Myocyte (in vitro differentiated cells): Measurements from ENCODE around the gene TTC7B. TPM values are rescaled to one million over a fixed set of nuclear protein-coding genes. Genes with fewer than 3 reads are reported as not detected.

Experiments used
- DNase-seq: peaks from one replicate; pipeline ENCODE4 v3.0.0-alpha.2; 2012; ENCODE audit warnings: low read depth
- total RNA-seq: library from RNA; depleted of rRNA; stranded (reverse); fragments of >200 nt; gene quantifications from 2 replicates; pipeline ENCODE4 v1.2.3, GENCODE V29; 2014

TTC7B gene
- total RNA-seq, 1 donor from 2014 or later: 40.6 TPM

DNA sequence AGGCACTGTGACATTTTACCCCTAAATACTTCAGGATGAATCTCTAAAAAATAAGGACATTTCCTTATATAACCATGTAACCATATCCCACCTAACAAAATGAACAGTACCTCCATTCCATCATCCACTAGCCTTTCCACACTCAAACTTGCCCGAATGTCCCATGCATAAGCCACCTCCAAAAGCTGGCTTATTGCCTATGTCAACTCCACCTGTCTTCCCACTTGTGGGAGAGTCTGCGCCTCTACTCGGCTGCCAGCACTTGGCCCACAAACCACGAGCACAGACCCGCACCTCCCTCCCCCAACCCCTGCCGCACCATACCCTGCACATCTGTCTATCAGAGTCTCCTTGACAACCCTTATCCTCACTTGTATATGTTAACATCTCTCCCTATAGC, 253.6 kb downstream of the TTC7B start:
- peak; percentile 78 for DNase-seq

DNA sequence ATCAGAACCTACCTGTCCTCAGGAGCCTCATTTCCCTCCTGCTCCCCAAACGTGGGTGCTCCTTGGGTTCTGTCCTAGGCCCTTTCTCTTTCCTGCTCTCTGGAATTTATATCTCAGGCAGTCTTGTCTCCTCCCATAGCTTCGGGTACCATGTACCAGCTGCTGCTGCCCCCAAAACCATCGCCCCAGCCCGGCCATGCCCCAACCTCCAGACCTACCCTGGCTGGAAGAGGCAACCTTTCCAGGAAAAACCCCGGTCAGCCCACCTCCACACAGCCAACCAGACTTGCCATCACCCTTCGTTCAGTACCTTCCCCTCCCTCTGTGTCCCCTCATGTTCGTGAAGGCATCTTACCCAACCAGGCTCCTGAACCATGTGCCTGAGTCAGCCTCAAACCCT, 254.3 kb downstream of the TTC7B start:
- no peak for DNase-seq

GRCh38 chr14:90560991-90561390, 255.2 kb downstream of the TTC7B start:
- no peak for DNase-seq

DNA sequence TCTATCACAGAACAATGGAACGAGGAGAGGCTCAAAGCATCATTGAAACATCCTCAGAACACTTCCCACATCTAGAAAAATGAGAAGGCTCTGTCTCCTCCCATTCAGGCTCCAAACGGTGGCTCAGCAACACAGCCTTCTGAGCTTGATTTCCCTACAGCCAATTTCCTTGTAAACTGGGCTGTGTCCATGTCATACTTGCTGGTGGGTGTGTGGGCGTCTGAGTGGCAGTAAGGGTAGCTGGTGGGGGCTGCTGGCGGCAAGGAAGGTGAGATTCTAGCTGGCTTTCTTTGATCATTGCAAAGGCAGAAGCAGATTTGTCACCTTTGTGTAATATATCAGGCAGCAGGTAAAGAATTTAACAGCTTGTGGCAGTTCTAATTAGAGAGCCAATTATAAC, 255.7 kb downstream of the TTC7B start:
- no peak for DNase-seq

- no peak for DNase-seq
Observed at GRCh38 chr14:90559811-90560492, 256.3 kb downstream of the TTC7B start.

- no peak for DNase-seq
Observed at GRCh38 chr14:90558983-90559590, 257.1 kb downstream of the TTC7B start.

- no peak for DNase-seq
Observed at GRCh38 chr14:90558041-90558982, 257.9 kb downstream of the TTC7B start.

- no peak for DNase-seq
Observed at GRCh38 chr14:90557516-90557915, 258.7 kb downstream of the TTC7B start.

GRCh38 chr14:90556666-90557450, 259.4 kb downstream of the TTC7B start:
- DNase-seq: no peak

- DNase-seq: no peak
Observed at GRCh38 chr14:90556012-90556477, 260.2 kb downstream of the TTC7B start.

- no peak for DNase-seq
Observed at GRCh38 chr14:90555126-90556011, 260.9 kb downstream of the TTC7B start.

GRCh38 chr14:90554341-90554740, 261.9 kb downstream of the TTC7B start:
- DNase-seq: no peak

- no peak for DNase-seq
Observed at GRCh38 chr14:90553921-90554336, 262.3 kb downstream of the TTC7B start.

GRCh38 chr14:90553298-90553920, 262.8 kb downstream of the TTC7B start:
- no peak for DNase-seq

GRCh38 chr14:90552465-90553297, 263.5 kb downstream of the TTC7B start:
- DNase-seq: no peak

DNA sequence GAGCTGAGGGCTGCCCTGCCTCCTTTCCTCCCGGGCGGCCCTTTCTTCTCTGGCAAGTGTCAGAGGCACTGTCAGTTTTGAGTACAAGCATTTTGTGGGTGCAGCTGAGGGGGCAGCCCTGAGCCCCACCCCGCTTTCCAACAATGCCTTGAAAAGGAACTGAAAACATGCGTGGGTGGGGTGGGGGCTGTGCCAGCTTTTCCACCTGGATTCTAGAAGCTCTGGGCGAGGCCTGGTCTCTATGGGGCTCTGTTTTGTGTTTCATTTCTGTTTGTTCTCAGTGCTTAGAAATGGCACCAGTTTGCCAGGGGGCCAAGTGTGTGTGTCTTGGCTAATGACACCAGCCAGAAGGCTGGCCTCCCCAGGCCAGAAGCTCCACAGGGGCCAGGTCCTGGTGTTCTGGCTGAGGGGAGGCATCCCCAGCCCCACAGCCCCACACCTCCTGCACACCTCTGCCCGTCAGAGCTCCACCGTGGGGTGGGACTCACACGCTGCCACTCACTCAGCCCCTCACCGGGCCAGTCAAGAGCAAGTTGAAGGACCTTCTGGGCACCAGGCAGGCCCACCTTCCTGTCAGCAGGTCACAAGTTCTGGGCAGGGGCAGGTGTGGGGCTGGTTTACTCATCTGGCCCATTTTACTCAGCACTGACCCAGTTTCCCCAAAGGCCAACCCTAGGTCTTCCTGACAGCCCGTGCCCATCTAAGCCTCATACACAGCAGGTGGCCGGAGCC, 264.3 kb downstream of the TTC7B start:
- DNase-seq: no peak

DNA sequence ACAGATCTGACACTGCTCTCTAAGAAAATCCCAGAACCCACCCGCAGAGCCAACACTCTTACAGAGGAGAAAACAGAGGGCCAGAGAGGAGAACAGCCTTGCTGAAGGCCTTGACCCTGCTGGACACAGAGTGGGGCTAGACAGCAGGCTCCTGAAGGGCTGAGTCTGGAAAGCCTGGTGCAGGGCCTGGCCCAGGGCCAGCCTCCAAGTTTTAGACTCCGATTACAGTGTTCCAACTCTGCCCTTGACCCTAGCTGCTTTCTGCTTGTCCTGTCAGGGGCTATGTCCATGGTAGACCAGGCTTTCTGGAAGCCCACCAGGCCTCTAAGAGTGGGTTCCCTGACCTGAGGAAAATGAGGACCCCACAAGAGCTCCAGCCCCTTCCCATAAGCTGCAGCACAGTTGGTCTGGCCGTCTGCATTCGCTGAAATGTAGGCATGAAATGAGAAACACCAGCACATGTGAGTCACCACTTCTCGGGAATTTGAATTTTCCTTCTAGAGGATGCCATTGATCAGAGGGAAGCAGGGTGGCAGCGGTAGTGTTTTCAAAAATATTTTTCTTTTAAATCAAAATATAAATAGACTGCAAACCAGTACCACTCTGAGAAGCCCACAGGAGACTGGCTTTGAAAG, 265.0 kb downstream of the TTC7B start:
- no peak for DNase-seq
